Activated CD8-positive, alpha-beta memory T cell treated with anti-CD3 and anti-CD28 coated beads, Interleukin-2, amount 50 U/mL, for 24 hours (primary cell): ENCODE results near the gene ERC1.
"Not testable (repeated sequence)": the region's sequence is repeated elsewhere in the genome, so short reads cannot be mapped to it uniquely, and the experiment has no call there.

Source experiments
- DNase-seq: peaks from one replicate; pipeline ENCODE4 v3.0.0-alpha.2; 2020; ENCODE audit errors: extremely low read depth

The ERC1 gene

GRCh38 chr12:981961-982360 lies 9.1 kb upstream of the ERC1 start:
- DNase-seq = no peak

- no peak for DNase-seq
Measured at GRCh38 chr12:988646-989045, 2.4 kb upstream of the ERC1 start.

GRCh38 chr12:989051-989450 lies 2.0 kb upstream of the ERC1 start:
- no peak for DNase-seq

- DNase-seq = peak; percentile 6
Measured at GRCh38 chr12:989751-990660, 1.0 kb upstream of the ERC1 start.

- DNase-seq = peak; percentile 5
Measured at GRCh38 chr12:991350-992333, 619 bp downstream of the ERC1 start.

GRCh38 chr12:992647-993046 lies 1.6 kb downstream of the ERC1 start:
- DNase-seq = no peak

- DNase-seq = no peak
Measured at GRCh38 chr12:996881-997280, 5.9 kb downstream of the ERC1 start.

GRCh38 chr12:997505-997904 lies 6.5 kb downstream of the ERC1 start:
- no peak for DNase-seq

GRCh38 chr12:998020-998874 lies 7.2 kb downstream of the ERC1 start:
- DNase-seq = no peak

GRCh38 chr12:999736-1000135 lies 8.7 kb downstream of the ERC1 start:
- not testable (repeated sequence) for DNase-seq

- DNase-seq = no peak
Measured at GRCh38 chr12:1001507-1001906, 10.5 kb downstream of the ERC1 start.

- DNase-seq = no peak
Measured at GRCh38 chr12:1003600-1004271, 12.7 kb downstream of the ERC1 start.

- DNase-seq = no peak
Measured at GRCh38 chr12:1006255-1006654, 15.2 kb downstream of the ERC1 start.

- DNase-seq = no peak
Measured at GRCh38 chr12:1007276-1007675, 16.3 kb downstream of the ERC1 start.

GRCh38 chr12:1007994-1008393 lies 17.0 kb downstream of the ERC1 start:
- DNase-seq = no peak

GRCh38 chr12:1011091-1011490 lies 20.1 kb downstream of the ERC1 start:
- DNase-seq = no peak

- no peak for DNase-seq
Measured at GRCh38 chr12:1013618-1014489, 22.8 kb downstream of the ERC1 start.

GRCh38 chr12:1019283-1019682 lies 28.3 kb downstream of the ERC1 start:
- DNase-seq = no peak

- DNase-seq = no peak
Measured at GRCh38 chr12:1020389-1020788, 29.4 kb downstream of the ERC1 start.
